Measurements from ENCODE around the gene PPM1F. TPM values are rescaled to one million over a fixed set of nuclear protein-coding genes. Genes with fewer than 3 reads are reported as not detected.

The PPM1F gene, protein sequence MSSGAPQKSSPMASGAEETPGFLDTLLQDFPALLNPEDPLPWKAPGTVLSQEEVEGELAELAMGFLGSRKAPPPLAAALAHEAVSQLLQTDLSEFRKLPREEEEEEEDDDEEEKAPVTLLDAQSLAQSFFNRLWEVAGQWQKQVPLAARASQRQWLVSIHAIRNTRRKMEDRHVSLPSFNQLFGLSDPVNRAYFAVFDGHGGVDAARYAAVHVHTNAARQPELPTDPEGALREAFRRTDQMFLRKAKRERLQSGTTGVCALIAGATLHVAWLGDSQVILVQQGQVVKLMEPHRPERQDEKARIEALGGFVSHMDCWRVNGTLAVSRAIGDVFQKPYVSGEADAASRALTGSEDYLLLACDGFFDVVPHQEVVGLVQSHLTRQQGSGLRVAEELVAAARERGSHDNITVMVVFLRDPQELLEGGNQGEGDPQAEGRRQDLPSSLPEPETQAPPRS
- 27.1 and 30.6 TPM in 2 replicates for total RNA-seq (ENCODE audit: low replicate concordance)

DNA sequence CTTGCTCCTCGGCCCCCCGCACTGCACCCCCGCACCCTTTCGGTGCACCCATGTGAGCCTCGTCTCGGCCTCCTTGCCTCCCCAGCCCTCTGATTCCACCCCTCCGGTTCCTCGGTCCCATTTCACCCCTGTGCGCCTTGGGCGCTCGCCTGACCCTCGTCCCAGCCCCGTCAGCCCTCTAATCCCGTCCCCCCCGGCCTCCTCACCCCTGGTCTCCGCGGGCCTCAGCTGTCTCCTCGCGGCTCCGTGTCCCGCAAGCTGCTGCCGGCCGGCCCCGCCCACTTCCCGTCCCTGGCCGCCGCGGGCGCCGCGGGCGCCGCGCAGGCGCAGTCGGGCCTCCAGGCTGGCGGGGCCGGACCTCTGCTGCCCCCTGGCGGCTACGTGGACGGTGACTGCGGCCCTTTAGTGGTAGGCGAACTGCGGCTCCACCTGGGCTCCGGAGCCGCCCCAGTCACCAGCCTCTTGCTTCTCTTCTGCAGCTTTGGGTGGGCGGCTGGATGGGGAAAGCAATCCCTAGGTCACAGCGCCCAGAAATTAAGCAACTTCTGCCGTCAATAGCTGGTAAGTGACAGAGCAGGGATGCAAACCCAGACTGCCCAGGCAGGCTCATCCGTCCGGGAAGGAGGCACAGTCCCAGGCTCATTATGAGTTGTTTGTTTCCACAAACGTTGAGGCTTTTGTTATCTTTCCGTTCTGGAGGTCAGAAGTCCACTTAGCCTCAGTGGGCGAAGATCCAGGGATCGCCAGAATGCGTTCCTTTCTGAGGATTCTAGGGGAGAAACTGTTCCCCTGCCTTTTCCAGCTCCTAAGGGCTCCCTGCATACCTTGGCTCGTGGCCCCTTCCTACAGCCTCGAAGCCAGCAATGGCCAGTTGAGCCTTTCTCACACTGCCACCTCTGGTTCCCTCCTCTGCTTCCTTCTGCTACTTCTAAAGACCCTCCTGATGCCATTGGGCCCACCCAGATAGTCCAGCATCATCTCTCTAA, at the start of gene PPM1F:
Gene PPM1F (minus strand): TSS at position 263 of the 986 bp plus-strand sequence. CDS start 6,800 bp downstream, outside the sequence.
- H3K4me3 ChIP-seq (ENCODE audit: low read depth, low read length) = peak within 1 kb of the TSS; percentile 80
- TF ChIP-seq, protein P1, sequence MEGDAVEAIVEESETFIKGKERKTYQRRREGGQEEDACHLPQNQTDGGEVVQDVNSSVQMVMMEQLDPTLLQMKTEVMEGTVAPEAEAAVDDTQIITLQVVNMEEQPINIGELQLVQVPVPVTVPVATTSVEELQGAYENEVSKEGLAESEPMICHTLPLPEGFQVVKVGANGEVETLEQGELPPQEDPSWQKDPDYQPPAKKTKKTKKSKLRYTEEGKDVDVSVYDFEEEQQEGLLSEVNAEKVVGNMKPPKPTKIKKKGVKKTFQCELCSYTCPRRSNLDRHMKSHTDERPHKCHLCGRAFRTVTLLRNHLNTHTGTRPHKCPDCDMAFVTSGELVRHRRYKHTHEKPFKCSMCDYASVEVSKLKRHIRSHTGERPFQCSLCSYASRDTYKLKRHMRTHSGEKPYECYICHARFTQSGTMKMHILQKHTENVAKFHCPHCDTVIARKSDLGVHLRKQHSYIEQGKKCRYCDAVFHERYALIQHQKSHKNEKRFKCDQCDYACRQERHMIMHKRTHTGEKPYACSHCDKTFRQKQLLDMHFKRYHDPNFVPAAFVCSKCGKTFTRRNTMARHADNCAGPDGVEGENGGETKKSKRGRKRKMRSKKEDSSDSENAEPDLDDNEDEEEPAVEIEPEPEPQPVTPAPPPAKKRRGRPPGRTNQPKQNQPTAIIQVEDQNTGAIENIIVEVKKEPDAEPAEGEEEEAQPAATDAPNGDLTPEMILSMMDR (IDR thresholded peaks at IDR 0.05; ENCODE audit: insufficient read depth, low read length) = peak; percentile 73
- peak; percentile 61 for DNase-seq (ENCODE audit: low read depth)

DNA sequence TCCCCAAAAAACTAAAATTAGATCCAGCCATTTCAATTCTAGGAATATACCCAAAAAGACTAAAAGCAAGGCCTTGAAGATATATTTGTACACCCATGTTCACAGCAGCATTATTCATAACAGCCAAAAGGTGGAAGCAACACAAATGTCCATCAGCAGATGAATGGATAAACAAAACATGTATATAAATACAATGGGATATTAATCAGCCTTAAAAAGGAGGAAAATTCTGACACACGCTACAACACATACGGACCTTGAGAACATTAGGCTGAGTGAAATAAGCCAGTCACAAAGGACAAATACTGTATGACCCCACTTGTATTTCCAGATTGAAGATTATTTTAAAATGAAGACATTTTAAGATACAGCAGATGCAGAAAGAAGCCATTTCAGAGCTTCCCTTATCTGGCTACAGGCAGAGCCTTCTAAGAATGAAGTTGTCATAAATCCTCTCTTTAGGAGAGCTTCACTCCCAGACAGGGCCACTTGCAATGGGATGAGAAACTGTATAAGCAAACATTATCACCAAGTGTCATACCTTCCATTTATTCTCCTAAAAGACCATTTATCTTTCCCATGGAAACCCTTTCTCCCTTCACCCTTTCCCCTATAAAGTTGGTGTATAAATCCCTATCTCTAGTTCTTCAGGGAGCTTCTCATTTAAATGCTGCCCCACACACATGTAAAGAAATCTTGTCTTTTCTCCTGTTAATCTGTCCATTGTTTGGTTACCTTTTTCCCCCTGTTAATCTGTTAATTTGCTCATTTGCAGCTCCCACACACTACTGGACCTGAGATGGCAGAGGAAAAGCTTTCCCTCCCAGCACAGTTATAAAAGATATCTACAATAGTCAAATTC, 49.2 kb upstream of the PPM1F start:
- DNase-seq (ENCODE audit: low read depth) = no peak
- no peak overlapping the region for H3K4me3 ChIP-seq (ENCODE audit: low read depth, low read length)
- TF ChIP-seq, protein P1 (IDR thresholded peaks at IDR 0.05; ENCODE audit: insufficient read depth, low read length) = no peak

DNA sequence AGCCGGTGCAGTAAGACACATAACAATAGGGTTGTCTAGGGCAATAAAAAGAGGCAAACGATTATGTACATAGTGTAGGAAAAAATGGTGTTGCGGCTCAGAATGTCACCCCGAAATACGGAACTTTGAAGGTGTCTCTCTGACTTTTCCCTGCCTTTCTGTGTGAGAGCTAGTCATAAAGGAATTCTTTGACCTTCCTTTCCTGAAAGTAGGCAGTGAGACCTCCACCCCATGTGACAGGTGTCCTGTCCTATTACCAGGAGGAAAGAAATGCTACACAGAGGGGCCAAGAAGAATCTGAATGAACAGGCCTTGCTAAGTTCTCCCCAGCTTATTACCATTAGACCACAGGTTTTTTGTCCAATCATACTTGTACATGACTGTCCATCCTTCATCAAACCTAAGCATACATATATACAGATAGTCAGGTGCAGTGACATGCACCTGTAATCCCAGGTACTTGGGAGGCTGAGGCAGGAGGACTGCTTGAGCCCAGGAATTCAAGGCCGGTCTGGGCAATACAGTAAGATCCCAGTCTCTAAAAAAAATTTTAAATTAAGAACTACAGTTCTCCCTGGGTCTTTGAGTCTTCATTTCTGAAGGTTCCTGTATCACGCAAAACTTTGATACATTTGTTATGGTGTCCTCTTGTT, 46.1 kb upstream of the PPM1F start:
- no peak overlapping the region for H3K4me3 ChIP-seq (ENCODE audit: low read depth, low read length)
- no peak for DNase-seq (ENCODE audit: low read depth)
- TF ChIP-seq, protein P1 (IDR thresholded peaks at IDR 0.05; ENCODE audit: insufficient read depth, low read length) = no peak

DNA sequence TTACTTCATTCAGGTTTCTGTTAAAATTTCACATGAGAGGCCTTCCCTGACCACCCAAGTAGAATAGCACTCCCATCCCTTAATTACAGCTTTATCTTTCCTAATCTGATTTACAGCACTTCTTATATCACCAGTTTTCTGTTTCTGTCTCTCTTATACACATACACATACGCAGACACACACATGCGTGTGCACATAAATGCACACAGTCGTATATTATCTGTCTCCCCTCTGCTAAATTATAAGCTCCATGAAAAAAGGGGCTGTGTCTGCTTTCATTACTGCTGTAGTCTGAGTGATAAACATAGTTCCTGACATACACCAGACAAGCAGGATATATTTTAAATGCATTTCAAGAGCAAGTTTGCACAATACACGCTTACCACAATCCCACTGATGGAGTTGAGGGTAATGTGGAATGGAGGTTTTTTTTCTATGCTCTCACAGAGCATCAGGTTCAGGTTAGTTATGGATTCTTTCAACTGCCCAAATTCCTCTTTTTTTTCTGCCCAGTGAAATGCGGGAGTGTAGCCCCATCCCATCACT, 43.6 kb upstream of the PPM1F start:
- TF ChIP-seq, protein P1 (IDR thresholded peaks at IDR 0.05; ENCODE audit: insufficient read depth, low read length) = no peak
- no peak for DNase-seq (ENCODE audit: low read depth)
- H3K4me3 ChIP-seq (ENCODE audit: low read depth, low read length) = no peak overlapping the region

DNA sequence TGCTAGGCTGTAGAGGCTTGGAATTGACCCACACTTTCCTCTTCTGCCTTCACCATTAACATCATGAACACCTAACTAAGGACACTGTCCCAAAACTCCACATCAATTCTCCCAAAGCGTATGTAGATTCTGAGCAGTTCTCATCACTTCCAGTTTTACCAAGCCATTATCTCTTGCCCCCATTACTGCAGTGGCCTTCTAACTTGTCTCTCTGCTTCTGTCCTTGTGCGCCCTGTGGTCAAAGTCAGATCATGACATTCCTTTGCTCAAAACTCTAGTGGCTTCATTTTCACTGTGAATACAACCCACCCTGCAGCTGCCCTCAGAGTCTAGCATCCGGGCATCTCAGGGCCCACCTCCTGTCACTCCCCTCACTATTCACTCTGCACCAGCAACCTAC, 43.0 kb upstream of the PPM1F start:
- H3K4me3 ChIP-seq (ENCODE audit: low read depth, low read length) = no peak overlapping the region
- DNase-seq (ENCODE audit: low read depth) = no peak
- TF ChIP-seq, protein P1 (IDR thresholded peaks at IDR 0.05; ENCODE audit: insufficient read depth, low read length) = no peak

Measured in fibroblast of the aortic adventitia (primary cell).